Endothelial cell of umbilical vein (primary cell): Measurements from ENCODE around the gene MEAK7. TPM values are rescaled to one million over a fixed set of nuclear protein-coding genes. Genes with fewer than 3 reads are reported as not detected.

Source experiments
- BruUV-seq: library from RNA; stranded (reverse); fragments of 400-500 nt; replicated peaks from 2 replicates; lab custom pipeline; 2021; lab: Mats Ljungman, UMichigan
- CTCF ChIA-PET: fragments of 300-600, 350-600 bp; sonication (Branson Sonifier 250); formaldehyde crosslinking; loops from one replicate; lab custom pipeline; 2021; ENCODE audit warnings: antibody characterized with exemption, inconsistent platforms; lab: Charles Lee
- POLR2A ChIA-PET: fragments of 300-600, 350-600 bp; sonication (Branson Sonifier 250); formaldehyde crosslinking; loops from one replicate; lab custom pipeline; 2021; ENCODE audit warnings: antibody characterized with exemption, inconsistent platforms; lab: Charles Lee
- DNase-seq: peaks from one replicate; pipeline ENCODE4 v3.0.0-alpha.2; 2011; ENCODE audit warnings: low read depth, low spot score
- FAIRE-seq: peaks from 2 replicates; lab custom pipeline; 2011; peaks lifted over from hg19 to GRCh38; lab: Jason Lieb, UNC
- H2AFZ ChIP-seq: 2 replicates; pipeline ENCODE4 v1.6.0; 2012; ENCODE audit warnings: low read depth, low read length, control low read depth, inconsistent platforms
- H3K27ac ChIP-seq: 2 replicates; pipeline ENCODE4 v1.5.1; 2011; ENCODE audit warnings: low read depth, mild to moderate bottlenecking, control low read depth, low read length, moderate library complexity; ENCODE audit not compliant: insufficient read depth
- H3K27me3 ChIP-seq, 2 experiments: 2 replicates each; pipeline versions ENCODE4 v1.6.0 to v1.6.1; 2011; ENCODE audit warnings: low read length in 2 of 2, mixed read lengths in 1 of 2; ENCODE audit not compliant: control insufficient read depth in 2 of 2, insufficient read depth in 2 of 2
- H3K36me3 ChIP-seq, 2 experiments: 2 replicates in 1 of 2; 3 replicates in 1 of 2; pipeline ENCODE4 v1.5.1; 2011; ENCODE audit warnings: low read length in 2 of 2, mild to moderate bottlenecking in 1 of 2, moderate library complexity in 1 of 2; ENCODE audit not compliant: control insufficient read depth in 2 of 2, insufficient read depth in 2 of 2; ENCODE audit errors: extremely low read depth in 1 of 2
- H3K4me1 ChIP-seq: 3 replicates; pipeline ENCODE4 v1.5.1; 2011; ENCODE audit warnings: mild to moderate bottlenecking, low read length; ENCODE audit not compliant: control insufficient read depth, insufficient read depth; ENCODE audit errors: extremely low read depth
- H3K4me2 ChIP-seq: 2 replicates; pipeline ENCODE4 v1.6.1; 2011; ENCODE audit warnings: low read length, control low read depth, mixed read lengths; ENCODE audit not compliant: insufficient read depth
- H3K4me3 ChIP-seq, 3 experiments: fragments of 200-600 bp in 1 of 3; sonication (generic), shearing (Covaris generic) in 1 of 3; replicated peaks in 1 of 3; 2 replicates each; pipeline ENCODE4 v1.5.1; 2011 to 2016; ENCODE audit warnings: control low read depth in 3 of 3, low read length in 3 of 3, mild to moderate bottlenecking in 2 of 3, inconsistent platforms in 1 of 3, low read depth in 1 of 3, moderate library complexity in 1 of 3; ENCODE audit not compliant: insufficient read depth in 1 of 3
- H3K79me2 ChIP-seq: 2 replicates; pipeline ENCODE4 v1.6.0; 2012; ENCODE audit warnings: low read length, inconsistent platforms; ENCODE audit not compliant: control insufficient read depth, insufficient read depth
- H3K9ac ChIP-seq: replicated peaks from 2 replicates; pipeline ENCODE3; 2011; ENCODE audit warnings: low read length, control low read depth; ENCODE audit not compliant: insufficient read depth; ENCODE audit errors: extremely low read depth
- H3K9me1 ChIP-seq: replicated peaks from 3 replicates; pipeline ENCODE4 v1.6.0; 2011; ENCODE audit warnings: mild to moderate bottlenecking, low read length; ENCODE audit not compliant: control insufficient read depth, insufficient read depth; ENCODE audit errors: extremely low read depth
- H3K9me3 ChIP-seq: replicated peaks from 2 replicates; pipeline ENCODE4 v1.5.1; 2012; ENCODE audit warnings: low read length, inconsistent platforms; ENCODE audit not compliant: control insufficient read depth, insufficient read depth
- H4K20me1 ChIP-seq: replicated peaks from 2 replicates; pipeline ENCODE3; 2011; ENCODE audit warnings: mild to moderate bottlenecking, low read length; ENCODE audit not compliant: control insufficient read depth, insufficient read depth; ENCODE audit errors: extremely low read depth
- JUN ChIP-seq: IDR thresholded peaks from 2 replicates; pipeline ENCODE4 v1.6.1; 2011; ENCODE audit warnings: borderline replicate concordance, low read depth; ENCODE audit not compliant: insufficient read length, insufficient read depth
- dilution Hi-C: fragments of 300-500 bp; cut with MboI; formaldehyde crosslinking; loops from one replicate; pipeline ENCODE4 v1.15.0; 2019; ENCODE audit warnings: low sequenced_read_pairs; ENCODE audit not compliant: extremely low pct_ligation_motif_present
- intact Hi-C: fragments of 100-400 bp; cut with micrococcal nuclease; formaldehyde crosslinking; loops from one replicate; pipeline ENCODE4 v1.10.0; 2022
- polyA plus RNA-seq, 4 experiments: library from polyadenylated mRNA; depleted of rRNA in 3 of 4; stranded (reverse) in 3 of 4; unstranded in 1 of 4; fragments of >200 nt; gene quantifications; 2 replicates each; pipeline versions ENCODE4 v1.2.1 to v1.2.3, GENCODE V29; 2011 to 2012; ENCODE audit warnings: missing spikeins in 1 of 4
- total RNA-seq: library from RNA; stranded (reverse); gene quantifications from 2 replicates; pipeline ENCODE4 v1.2.3, GENCODE V29; 2021
- TF ChIP-seq, protein P1 (sequence below), 2 donors: IDR thresholded peaks; 1 replicate in 1 of 2; 2 replicates in 1 of 2; pipeline ENCODE4 v1.5.1; 2011; ENCODE audit warnings: low read length in 2 of 2, mild to moderate bottlenecking in 2 of 2, moderate library complexity in 2 of 2, control low read depth in 1 of 2, inconsistent platforms in 1 of 2, low read depth in 1 of 2; ENCODE audit not compliant: insufficient read depth in 1 of 2; ENCODE audit errors: extremely low read depth in 1 of 2
- TF ChIP-seq, protein P2 (sequence below): IDR thresholded peaks from 2 replicates; pipeline ENCODE4 v1.6.1; 2011; ENCODE audit not compliant: insufficient read depth, insufficient read length

Gene MEAK7
- total and polyA plus RNA-seq, 2 donors (not counting 3 experiments of a cell fraction or from before 2014, with no cell fraction given): 16.2 to 22.7 TPM

DNA sequence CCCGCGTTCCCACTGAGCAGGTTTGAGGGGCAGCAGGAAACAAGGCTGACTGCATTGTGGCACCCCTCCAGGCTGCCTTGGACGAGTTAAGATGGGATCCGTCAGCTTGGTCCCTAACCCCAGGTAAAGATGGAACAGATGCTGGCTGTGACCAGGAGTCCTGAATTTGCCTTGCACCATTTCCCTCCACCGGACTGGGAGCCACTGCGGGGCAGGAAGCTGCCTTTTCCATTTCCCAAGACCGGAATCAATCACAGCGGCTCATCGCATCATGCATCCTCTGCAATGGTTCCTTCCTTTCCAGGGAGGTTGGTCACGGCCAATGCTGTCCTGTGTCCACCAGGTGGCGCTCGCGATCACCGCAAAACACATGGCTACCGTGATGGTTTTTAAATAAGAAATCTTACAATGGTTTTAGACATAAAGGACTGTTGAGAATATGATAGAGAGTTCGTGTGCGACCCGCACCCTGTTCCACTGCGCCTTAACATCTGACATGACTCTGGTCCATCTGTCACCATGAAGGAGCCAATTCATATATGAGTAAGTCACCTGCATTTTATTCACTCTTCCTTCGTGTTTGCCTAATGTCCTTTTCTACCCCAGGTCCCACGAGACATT is 6.8 kb upstream of the MEAK7 start:
- Histone ChIP-seq H3K79me2 (no peaks in the 10 kb centered on the region), H3K4me3 (no peak overlapping the region), H3K36me3 (no peaks in the 10 kb centered on the region), H3K9ac (no peak overlapping the region), H3K27me3 (no peaks in the 10 kb centered on the region), H3K4me1 (peaks cover 3% of the 10 kb centered on the region), H3K4me2 (peak overlapping the region; percentile 52), H3K9me3 (no peaks in the 10 kb centered on the region), H3K27ac (no peak overlapping the region), H2AFZ (peak overlapping the region; percentile 88), H4K20me1 (no peaks in the 10 kb centered on the region), H3K9me1 (no peaks in the 10 kb centered on the region)
- dilution Hi-C loops: loop anchor here (25.0 kb wide), 1 partner anchor 101 kb away; the partner anchor contains the start of gene COTL1
- POLR2A ChIA-PET: no interaction called here
- DNase-seq: peak; percentile 87
- CTCF ChIA-PET: interaction anchor here (0.6 to 9.0 kb wide), 31 partner anchors 9 to 460 kb away, joined by 3 to 154 read pairs (median 4); partner anchors contain the start of gene COTL1
- intact Hi-C loops: loop anchor here (1.0 to 10.0 kb wide), 7 partner anchors 15 to 444 kb away; partner anchors contain the start of gene COTL1
- no TSS peak for BruUV-seq
- FAIRE-seq: peak; percentile 98
- TF ChIP-seq JUN: no peak
- TF ChIP-seq, protein P1, sequence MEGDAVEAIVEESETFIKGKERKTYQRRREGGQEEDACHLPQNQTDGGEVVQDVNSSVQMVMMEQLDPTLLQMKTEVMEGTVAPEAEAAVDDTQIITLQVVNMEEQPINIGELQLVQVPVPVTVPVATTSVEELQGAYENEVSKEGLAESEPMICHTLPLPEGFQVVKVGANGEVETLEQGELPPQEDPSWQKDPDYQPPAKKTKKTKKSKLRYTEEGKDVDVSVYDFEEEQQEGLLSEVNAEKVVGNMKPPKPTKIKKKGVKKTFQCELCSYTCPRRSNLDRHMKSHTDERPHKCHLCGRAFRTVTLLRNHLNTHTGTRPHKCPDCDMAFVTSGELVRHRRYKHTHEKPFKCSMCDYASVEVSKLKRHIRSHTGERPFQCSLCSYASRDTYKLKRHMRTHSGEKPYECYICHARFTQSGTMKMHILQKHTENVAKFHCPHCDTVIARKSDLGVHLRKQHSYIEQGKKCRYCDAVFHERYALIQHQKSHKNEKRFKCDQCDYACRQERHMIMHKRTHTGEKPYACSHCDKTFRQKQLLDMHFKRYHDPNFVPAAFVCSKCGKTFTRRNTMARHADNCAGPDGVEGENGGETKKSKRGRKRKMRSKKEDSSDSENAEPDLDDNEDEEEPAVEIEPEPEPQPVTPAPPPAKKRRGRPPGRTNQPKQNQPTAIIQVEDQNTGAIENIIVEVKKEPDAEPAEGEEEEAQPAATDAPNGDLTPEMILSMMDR (IDR thresholded peaks at IDR 0.05; ENCODE audit: extremely low read depth in 1 of 2, insufficient read depth in 1 of 2, low read depth in 1 of 2, low read length in 2 of 2): peak; percentile 86 to 92
- TF ChIP-seq, protein P2, sequence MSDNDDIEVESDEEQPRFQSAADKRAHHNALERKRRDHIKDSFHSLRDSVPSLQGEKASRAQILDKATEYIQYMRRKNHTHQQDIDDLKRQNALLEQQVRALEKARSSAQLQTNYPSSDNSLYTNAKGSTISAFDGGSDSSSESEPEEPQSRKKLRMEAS: no peak
